Glomerular endothelial cell (primary cell): ENCODE data around the gene ZBED1. TPM values are rescaled to one million over a fixed set of nuclear protein-coding genes. Genes with fewer than 3 reads are reported as not detected.

Source experiments
- total RNA-seq: library from RNA; depleted of rRNA; stranded (reverse); fragments of >200 nt; gene quantifications from 2 replicates; pipeline ENCODE4 v1.2.3, GENCODE V29; 2015

Gene ZBED1
- total RNA-seq, 1 donor from 2014 or later: 54.2 TPM

Other genes with a start within 250 kb of the ZBED1 start
- 22.5 and 24.3 TPM in 2 replicates for gene DHRSX, start within 50 bp of the ZBED1 start, total RNA-seq
- 777 and 1,080 TPM in 2 replicates for gene CD99, start 190.3 kb upstream of the ZBED1 start, total RNA-seq